HL-60 (cell line): Measurements from ENCODE around the gene PANX2.

ENCODE experiments used
- CTCF ChIP-seq: IDR thresholded peaks from one replicate; pipeline ENCODE4 v1.5.1; 2011; ENCODE audit warnings: low read length, control low read depth, inconsistent platforms; ENCODE audit not compliant: insufficient read depth
- GABPA ChIP-seq: IDR thresholded peaks from 2 replicates; pipeline ENCODE4 v1.6.1; 2012; ENCODE audit warnings: low read depth

- TF ChIP-seq CTCF (no peak), GABPA (no peak)
Measured at GRCh38 chr22:50125029-50125428, 45.5 kb upstream of the PANX2 start.
